WI38 (cell line): ENCODE measurements around the gene P3H2.
"Not testable (repeated sequence)": the region's sequence is repeated elsewhere in the genome, so short reads cannot be mapped to it uniquely, and the experiment has no call there.

Experiments used
- H3K4me3 ChIP-seq: 2 replicates; pipeline ENCODE4 v1.5.1; 2011; ENCODE audit warnings: low read depth, mild to moderate bottlenecking, control low read depth, low read length
- TF ChIP-seq, protein P1 (sequence below): IDR thresholded peaks from 2 replicates; pipeline ENCODE4 v1.5.1; 2012; ENCODE audit warnings: low read depth, mild to moderate bottlenecking, control low read depth, low read length

The P3H2 gene

DNA sequence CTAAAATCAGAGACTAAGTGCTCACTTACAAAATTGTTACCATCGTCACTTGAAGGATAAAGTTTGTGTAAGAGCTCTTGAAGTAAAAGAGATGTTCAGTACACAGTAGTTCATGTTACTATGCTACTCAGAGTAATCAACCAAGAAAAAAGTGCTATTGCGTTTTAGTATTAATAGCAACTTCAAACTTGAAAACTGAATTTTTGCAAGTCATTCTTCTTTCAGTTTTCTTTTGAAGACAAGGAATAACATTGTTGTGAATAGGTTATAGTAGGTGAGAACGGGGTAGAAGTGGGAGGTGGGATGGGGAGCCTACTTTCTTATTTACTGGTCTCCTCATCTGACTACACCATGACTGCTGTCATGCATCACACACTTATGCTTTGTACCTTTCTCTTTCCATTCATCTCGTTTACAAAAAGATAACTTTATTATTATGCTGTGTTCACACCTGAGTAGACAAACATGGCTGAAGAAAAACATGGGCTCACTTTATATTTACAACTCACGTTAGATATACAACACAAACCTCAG, 39.3 kb upstream of the P3H2 start:
- TF ChIP-seq, protein P1, sequence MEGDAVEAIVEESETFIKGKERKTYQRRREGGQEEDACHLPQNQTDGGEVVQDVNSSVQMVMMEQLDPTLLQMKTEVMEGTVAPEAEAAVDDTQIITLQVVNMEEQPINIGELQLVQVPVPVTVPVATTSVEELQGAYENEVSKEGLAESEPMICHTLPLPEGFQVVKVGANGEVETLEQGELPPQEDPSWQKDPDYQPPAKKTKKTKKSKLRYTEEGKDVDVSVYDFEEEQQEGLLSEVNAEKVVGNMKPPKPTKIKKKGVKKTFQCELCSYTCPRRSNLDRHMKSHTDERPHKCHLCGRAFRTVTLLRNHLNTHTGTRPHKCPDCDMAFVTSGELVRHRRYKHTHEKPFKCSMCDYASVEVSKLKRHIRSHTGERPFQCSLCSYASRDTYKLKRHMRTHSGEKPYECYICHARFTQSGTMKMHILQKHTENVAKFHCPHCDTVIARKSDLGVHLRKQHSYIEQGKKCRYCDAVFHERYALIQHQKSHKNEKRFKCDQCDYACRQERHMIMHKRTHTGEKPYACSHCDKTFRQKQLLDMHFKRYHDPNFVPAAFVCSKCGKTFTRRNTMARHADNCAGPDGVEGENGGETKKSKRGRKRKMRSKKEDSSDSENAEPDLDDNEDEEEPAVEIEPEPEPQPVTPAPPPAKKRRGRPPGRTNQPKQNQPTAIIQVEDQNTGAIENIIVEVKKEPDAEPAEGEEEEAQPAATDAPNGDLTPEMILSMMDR, result no peak
- no peak overlapping the region for H3K4me3 ChIP-seq

DNA sequence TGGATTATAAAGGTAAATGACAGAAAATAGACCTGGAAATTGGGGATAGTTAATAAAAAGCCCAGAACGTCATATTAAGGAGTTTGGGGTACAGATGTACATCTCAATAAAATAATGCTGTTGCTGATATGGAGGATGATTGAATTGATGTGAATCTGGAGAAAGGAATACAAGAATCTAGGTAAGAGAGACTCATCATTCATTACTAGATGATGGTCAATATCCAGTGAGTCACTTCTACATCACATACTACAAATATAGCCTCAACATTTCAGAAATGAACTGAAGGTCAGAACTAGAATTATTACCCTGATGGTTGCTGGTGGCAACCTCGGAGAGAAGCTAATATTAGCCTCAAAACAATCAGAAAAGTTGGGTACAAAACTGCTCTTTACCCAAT, 37.6 kb upstream of the P3H2 start:
- TF ChIP-seq, protein P1, result no peak
- no peak overlapping the region for H3K4me3 ChIP-seq

DNA sequence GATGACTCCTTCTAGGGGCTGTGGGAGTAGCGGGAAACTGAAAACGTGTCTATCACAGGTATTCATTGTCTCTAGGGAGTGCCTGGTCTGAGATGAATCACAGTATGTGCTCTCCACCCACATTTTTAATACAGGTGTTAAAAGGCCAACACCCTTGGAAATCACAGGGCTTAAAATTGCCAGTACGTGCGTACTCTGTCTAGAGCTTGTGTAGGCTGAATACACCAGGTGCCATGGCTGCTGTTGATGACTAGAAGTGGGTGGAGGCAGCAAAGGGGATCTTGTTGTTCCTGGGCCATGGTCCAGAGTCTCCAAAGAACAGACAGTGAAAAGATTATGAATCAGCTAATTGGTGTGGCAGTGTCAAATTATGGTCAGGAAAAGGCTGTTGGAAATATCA, 35.1 kb upstream of the P3H2 start:
- no peak overlapping the region for H3K4me3 ChIP-seq
- TF ChIP-seq, protein P1, result no peak

DNA sequence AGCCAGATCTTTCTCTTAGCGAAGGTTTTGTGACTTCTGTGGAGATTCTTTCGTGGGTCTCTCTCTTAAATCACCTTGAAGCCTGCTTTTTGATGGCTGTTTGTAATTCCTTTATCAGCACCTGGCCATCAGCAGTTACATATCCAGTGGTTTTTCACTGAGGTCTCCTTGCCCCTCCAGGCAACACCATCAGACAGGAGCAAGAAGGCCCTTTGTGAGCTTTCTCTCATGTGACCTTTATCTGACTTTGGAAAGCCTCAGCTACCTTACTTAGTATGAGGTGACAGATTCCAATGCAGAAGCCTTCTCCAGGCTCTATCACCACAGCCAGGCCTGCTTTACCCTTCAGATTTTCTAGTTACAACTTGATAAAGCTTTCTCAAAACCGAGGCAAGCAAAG, 30.0 kb upstream of the P3H2 start:
- no peak overlapping the region for H3K4me3 ChIP-seq
- TF ChIP-seq, protein P1, result no peak

DNA sequence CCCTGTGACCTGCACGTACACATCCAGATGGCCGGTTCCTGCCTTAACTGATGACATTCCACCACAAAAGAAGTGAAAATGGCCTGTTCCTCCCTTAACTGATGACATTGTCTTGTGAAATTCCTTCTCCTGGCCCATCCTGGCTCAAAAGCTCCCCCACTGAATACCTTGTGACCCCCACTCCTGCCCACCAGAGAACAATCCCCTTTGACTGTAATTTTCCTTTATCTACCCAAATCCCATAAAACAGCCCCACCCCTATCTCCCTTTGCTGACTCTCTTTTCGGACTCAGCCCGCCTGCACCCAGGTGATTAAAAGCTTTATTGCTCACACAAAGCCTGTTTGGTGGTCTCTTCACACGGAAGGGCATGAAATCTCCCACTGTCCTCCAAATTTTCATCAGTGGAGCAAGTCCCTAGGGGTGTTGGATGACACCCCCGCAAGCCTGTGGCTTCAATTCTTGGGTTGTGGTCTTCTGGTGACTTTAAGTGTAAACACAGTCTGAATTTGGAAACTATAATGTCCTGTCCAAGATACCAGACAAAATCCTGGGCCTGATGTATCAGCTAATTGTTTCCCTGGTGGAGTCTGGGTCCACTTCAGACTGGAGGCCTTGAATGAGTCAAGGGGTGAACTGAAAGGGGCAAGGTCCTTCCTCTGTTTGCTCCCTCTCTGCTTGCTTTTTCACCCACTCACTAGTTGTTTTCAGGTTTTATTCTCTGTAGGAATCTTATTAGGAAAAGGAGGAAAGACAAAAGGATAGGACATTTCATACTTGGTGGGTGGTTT, 29.3 kb upstream of the P3H2 start:
- H3K4me3 ChIP-seq, result not testable (repeated sequence)

DNA sequence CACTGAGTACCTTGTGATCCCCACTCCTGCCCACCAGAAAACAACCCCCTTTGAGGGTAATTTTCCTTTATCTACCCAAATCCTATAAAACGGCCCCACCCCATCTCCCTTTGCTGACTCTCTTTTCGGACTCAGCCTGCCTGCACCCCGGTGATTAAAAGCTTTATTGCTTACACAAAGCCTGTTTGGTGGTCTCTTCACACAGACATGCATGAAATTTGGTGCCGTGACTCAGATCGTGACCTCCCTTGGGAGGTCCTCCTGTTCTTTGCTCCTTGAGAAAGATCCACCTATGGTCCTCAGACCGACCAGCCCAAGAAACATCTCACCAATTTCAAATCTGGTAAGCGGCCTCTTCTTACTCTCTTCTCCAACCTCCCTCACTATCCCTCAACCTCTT, 24.1 kb upstream of the P3H2 start:
- H3K4me3 ChIP-seq, result not testable (repeated sequence)

DNA sequence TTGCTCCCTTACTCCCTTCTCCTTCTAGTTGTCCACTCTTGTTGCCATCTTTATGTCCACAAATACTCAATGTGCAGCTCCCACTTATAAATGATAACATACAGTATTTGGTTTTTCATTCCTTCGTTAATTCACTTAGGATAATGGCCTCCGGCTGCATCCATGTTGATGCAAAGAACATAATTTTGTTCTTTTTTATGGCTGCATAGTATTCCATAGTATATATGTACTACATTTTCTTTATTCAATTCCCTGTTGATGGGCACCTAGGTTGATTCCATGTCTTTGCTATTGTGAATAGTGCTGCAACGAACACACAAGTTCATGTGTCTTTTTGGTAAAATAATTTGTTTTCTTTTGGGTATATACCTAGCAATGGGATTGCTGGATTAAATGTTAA, 21.3 kb upstream of the P3H2 start:
- H3K4me3 ChIP-seq, result no peak overlapping the region
- TF ChIP-seq, protein P1, result no peak

DNA sequence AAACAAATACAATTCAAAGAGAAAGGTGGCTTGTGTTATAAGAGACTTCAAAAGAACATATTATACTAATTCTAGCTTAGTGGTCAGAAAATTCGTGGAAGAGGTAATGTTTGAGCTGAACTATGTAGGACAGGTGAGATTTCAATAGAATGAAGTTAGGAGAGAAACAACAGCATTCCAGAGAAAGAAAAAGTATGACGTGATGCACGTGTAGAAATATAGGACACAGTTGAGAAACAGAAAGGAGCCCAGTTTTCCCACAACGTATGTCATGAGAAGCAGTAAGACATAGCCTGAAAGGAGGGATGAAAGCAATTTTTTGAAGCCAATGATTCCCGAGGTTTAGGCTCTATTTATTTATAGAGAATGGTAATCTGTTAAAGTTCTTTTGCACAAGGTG, 18.7 kb upstream of the P3H2 start:
- no peak overlapping the region for H3K4me3 ChIP-seq
- TF ChIP-seq, protein P1, result no peak
